Central memory CD8-positive, alpha-beta T cell (primary cell): ENCODE measurements around the gene MTRF1L.
"Not testable (repeated sequence)": the region's sequence is repeated elsewhere in the genome, so short reads cannot be mapped to it uniquely, and the experiment has no call there.

Experiments
- ATAC-seq: fragments of 150-1000 bp; cut with Tn5 transposase; replicated peaks from 2 replicates; pipeline ENCODE4 v1.10.0; 2022; ENCODE audit warnings: mild to moderate bottlenecking, moderate FRiP score, moderate number of reproducible peaks; ENCODE audit not compliant: poor library complexity, severe bottlenecking; ENCODE audit errors: extremely low read depth
- DNase-seq, 2 donors: peaks; one replicate each; pipeline ENCODE4 v3.0.0; 2021; ENCODE audit warnings: low spot score in 2 of 2
- H3K27ac Mint-ChIP-seq: one replicate; pipeline ENCODE4 v1.8.0; 2022; ENCODE audit warnings: low read depth, mild to moderate bottlenecking, moderate library complexity, mixed read lengths
- H3K27me3 Mint-ChIP-seq: one replicate; pipeline ENCODE4 v1.8.0; 2022; ENCODE audit warnings: mixed read lengths
- H3K36me3 Mint-ChIP-seq: one replicate; pipeline ENCODE4 v1.8.0; 2022; ENCODE audit warnings: mild to moderate bottlenecking, moderate library complexity, mixed read lengths; ENCODE audit not compliant: insufficient read depth
- H3K4me1 Mint-ChIP-seq: one replicate; pipeline ENCODE4 v1.8.0; 2022; ENCODE audit warnings: mixed read lengths
- H3K4me3 Mint-ChIP-seq: one replicate; pipeline ENCODE4 v1.8.0; 2022; ENCODE audit warnings: mild to moderate bottlenecking, moderate library complexity, mixed read lengths
- H3K9me3 Mint-ChIP-seq: one replicate; pipeline ENCODE4 v1.8.0; 2022; ENCODE audit warnings: mixed read lengths

The MTRF1L gene

DNA sequence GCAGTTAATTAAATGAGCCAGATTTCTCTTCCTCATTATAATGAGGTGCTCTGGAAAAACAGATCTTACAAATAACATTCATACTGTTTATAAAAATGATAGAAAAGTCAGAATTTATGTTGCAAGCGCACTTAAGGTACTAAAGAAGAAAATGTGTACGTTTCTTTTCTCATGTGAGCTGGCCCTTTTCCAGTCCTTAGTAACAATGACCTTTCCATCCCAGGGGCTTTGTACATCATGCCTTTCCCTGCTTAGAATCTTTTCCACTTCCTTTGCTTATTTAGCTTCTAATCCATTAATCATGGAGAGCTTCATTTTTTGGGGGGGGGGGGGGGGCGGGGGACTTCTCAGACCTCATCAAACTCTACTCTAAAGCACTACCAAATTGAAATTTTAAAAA is 24.5 kb downstream of the MTRF1L start:
- H3K4me3 Mint-ChIP-seq: no peak overlapping the region
- no peak overlapping the region for H3K27ac Mint-ChIP-seq
- peaks cover 16% of the 10 kb centered on the region for H3K36me3 Mint-ChIP-seq
- H3K4me1 Mint-ChIP-seq: peaks cover 39% of the 10 kb centered on the region
- no peaks in the 10 kb centered on the region for H3K27me3 Mint-ChIP-seq
- DNase-seq: no peak
- no peak for ATAC-seq
- no peaks in the 10 kb centered on the region for H3K9me3 Mint-ChIP-seq

DNA sequence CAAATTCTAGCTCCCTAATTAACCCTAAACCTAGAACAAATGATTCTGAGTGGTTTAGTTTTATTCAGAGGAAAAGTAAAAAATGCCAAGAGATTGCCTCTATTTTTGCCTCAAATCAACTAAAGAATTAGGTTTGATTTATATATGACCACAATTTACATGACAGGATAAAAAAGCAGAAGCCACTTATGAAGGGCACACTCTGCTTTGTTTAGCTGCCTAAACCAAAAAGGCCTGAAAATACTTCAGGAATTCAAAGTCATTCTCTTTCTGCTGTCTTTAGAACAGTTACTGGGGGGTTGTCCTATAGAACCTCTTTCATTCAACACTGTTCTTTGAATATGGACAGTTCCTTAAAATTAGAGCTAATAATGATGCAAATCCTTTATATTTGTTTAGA is 25.0 kb downstream of the MTRF1L start:
- no peaks in the 10 kb centered on the region for H3K27me3 Mint-ChIP-seq
- H3K4me1 Mint-ChIP-seq: peaks cover 39% of the 10 kb centered on the region
- ATAC-seq (no peak), DNase-seq (no peak)
- H3K27ac Mint-ChIP-seq: no peak overlapping the region
- peaks cover 18% of the 10 kb centered on the region for H3K36me3 Mint-ChIP-seq
- H3K9me3 Mint-ChIP-seq: no peaks in the 10 kb centered on the region
- H3K4me3 Mint-ChIP-seq: no peak overlapping the region

- H3K27me3 Mint-ChIP-seq: no peaks in the 10 kb centered on the region
- peak overlapping the region; percentile 25 for H3K27ac Mint-ChIP-seq
- DNase-seq: no peak
- no peak for ATAC-seq
- H3K9me3 Mint-ChIP-seq: no peaks in the 10 kb centered on the region
- H3K36me3 Mint-ChIP-seq: peaks cover 17% of the 10 kb centered on the region
- H3K4me3 Mint-ChIP-seq: no peak overlapping the region
- H3K4me1 Mint-ChIP-seq: peaks cover 39% of the 10 kb centered on the region
Observed at GRCh38 chr6:152976749-152977148, 25.8 kb downstream of the MTRF1L start.

DNA sequence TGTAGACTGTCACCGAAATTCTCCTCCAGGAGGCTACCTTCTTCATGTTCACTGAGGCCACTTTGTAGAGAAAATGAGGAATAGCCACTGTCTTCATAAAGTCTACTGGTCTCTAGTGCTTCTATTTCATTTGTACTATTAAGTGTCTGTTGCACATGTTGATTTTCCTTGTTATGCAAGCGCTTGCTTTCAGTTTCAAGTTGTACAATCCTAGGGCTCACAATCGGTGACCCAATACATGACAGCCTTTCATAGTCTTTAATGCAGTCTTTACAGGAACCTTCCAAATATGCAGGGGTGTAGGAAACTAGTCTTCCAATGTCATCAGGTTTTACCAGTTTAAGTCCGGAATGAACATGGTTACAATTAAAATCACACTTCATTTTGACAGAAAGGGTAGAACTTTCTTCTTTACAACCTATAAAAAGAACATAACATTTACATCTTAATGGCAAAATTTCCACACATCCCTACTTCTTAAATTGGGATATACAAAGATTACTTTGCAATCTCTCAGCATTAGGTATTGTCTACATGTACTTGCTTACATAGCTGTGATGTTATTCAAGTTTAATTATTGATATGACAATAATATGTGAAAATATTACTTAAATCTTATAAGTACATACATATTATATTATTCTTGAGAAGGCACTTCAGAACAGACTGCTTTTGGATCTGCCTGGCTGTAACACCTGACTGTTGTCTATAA is 27.1 kb downstream of the MTRF1L start:
- Mint-ChIP-seq H3K4me1 (peaks cover 29% of the 10 kb centered on the region), H3K27me3 (no peaks in the 10 kb centered on the region), H3K4me3 (peak overlapping the region; percentile 77), H3K9me3 (no peaks in the 10 kb centered on the region), H3K36me3 (peaks cover 25% of the 10 kb centered on the region), H3K27ac (peak overlapping the region; percentile 85)
- ATAC-seq: peak; percentile 84
- no peak for DNase-seq

GRCh38 chr6:152973916-152974315 is 28.6 kb downstream of the MTRF1L start:
- Mint-ChIP-seq H3K27me3 (no peaks in the 10 kb centered on the region), H3K4me3 (no peak overlapping the region), H3K4me1 (peaks cover 24% of the 10 kb centered on the region), H3K27ac (no peak overlapping the region), H3K36me3 (peaks cover 30% of the 10 kb centered on the region), H3K9me3 (peaks cover 7% of the 10 kb centered on the region)
- ATAC-seq: no peak
- DNase-seq: no peak

GRCh38 chr6:152969688-152970418 is 32.7 kb downstream of the MTRF1L start:
- ATAC-seq: no peak
- Mint-ChIP-seq H3K36me3 (peaks cover 21% of the 10 kb centered on the region), H3K27me3 (no peaks in the 10 kb centered on the region), H3K9me3 (peaks cover 20% of the 10 kb centered on the region), H3K4me3 (no peak overlapping the region), H3K27ac (no peak overlapping the region), H3K4me1 (peaks cover 1% of the 10 kb centered on the region)
- DNase-seq: no peak

DNA sequence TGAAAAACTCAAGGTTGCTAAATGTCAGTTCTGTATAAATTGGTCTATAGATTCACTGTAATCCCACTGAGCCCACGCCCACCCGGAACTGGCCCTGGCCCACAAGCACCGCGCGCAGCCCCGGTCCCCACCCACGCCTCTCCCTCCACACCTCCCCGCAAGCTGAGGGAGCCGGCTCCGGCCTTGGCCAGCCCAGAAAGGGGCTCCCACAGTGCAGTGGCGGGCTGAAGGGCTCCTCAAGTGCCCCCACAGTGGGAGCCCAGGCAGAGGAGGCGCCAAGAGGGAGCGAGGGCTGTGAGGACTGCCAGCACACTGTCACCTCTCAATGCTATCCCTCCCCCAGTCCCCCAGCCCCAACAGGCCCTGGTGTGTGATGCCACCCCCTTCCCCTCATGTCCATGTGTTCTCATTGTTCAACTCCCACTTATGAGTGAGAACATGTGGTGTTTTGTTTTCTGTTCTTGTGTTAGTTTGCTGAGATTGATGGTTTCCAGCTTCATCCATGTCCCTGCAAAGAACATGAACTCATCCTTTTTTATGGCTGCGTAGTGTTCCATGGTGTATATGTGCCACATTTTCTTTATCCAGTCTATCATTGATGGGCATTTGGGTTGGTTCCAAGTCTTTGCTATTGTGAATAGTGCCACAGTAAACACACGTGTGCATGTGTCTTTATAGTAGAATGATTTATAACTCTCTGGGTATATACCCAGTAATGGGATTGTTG is 36.2 kb downstream of the MTRF1L start:
- H3K27me3 Mint-ChIP-seq, DNase-seq, H3K27ac Mint-ChIP-seq, ATAC-seq, H3K4me3 Mint-ChIP-seq, H3K4me1 Mint-ChIP-seq: not testable (repeated sequence)
- Mint-ChIP-seq H3K36me3 (peaks cover 10% of the 10 kb centered on the region), H3K9me3 (peaks cover 20% of the 10 kb centered on the region)

DNA sequence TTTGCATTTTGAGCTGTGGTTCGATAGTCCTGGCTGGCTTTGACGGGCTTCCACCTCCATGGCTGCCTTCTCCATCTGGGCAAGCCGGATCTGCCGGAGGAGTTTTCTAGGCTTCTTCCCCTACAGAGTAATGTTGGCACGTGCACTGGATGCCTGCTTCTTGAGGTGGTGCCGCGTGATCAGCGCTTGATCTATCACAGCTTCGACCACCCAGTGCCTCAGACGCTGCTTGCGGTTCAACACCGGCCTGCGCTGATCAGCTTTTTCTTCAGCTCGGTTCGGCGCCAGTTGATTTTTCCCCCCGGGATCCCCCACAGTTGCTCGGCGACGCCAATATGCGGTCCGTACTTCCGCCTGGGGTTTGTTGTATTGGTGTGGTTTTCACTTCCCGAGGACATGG is 43.2 kb downstream of the MTRF1L start:
- H3K9me3 Mint-ChIP-seq: no peaks in the 10 kb centered on the region
- H3K4me3 Mint-ChIP-seq: no peak overlapping the region
- ATAC-seq (no peak), DNase-seq (no peak)
- peaks cover 47% of the 10 kb centered on the region for H3K27me3 Mint-ChIP-seq
- no peak overlapping the region for H3K27ac Mint-ChIP-seq
- no peaks in the 10 kb centered on the region for H3K36me3 Mint-ChIP-seq
- no peaks in the 10 kb centered on the region for H3K4me1 Mint-ChIP-seq

- no peaks in the 10 kb centered on the region for H3K9me3 Mint-ChIP-seq
- H3K36me3 Mint-ChIP-seq: no peaks in the 10 kb centered on the region
- no peak for DNase-seq
- no peak overlapping the region for H3K4me3 Mint-ChIP-seq
- H3K4me1 Mint-ChIP-seq: no peaks in the 10 kb centered on the region
- ATAC-seq: no peak
- H3K27ac Mint-ChIP-seq: no peak overlapping the region
- H3K27me3 Mint-ChIP-seq: peaks cover 55% of the 10 kb centered on the region
Observed at GRCh38 chr6:152957796-152958195, 44.7 kb downstream of the MTRF1L start.

GRCh38 chr6:152954443-152954842 is 48.1 kb downstream of the MTRF1L start:
- Mint-ChIP-seq H3K27me3 (peaks cover 78% of the 10 kb centered on the region), H3K36me3 (no peaks in the 10 kb centered on the region), H3K9me3 (no peaks in the 10 kb centered on the region), H3K4me3 (no peak overlapping the region), H3K27ac (no peak overlapping the region), H3K4me1 (no peaks in the 10 kb centered on the region)
- ATAC-seq (no peak), DNase-seq (no peak)

GRCh38 chr6:152952866-152953509 is 49.5 kb downstream of the MTRF1L start:
- no peak for DNase-seq
- H3K27ac Mint-ChIP-seq: no peak overlapping the region
- peaks cover 78% of the 10 kb centered on the region for H3K27me3 Mint-ChIP-seq
- no peak for ATAC-seq
- H3K4me3 Mint-ChIP-seq: no peak overlapping the region
- no peaks in the 10 kb centered on the region for H3K36me3 Mint-ChIP-seq
- no peaks in the 10 kb centered on the region for H3K9me3 Mint-ChIP-seq
- peaks cover 6% of the 10 kb centered on the region for H3K4me1 Mint-ChIP-seq

- ATAC-seq (no peak), DNase-seq (no peak)
- Mint-ChIP-seq H3K27ac (no peak overlapping the region), H3K36me3 (no peaks in the 10 kb centered on the region), H3K9me3 (no peaks in the 10 kb centered on the region), H3K4me1 (peaks cover 8% of the 10 kb centered on the region), H3K27me3 (peaks cover 79% of the 10 kb centered on the region), H3K4me3 (no peak overlapping the region)
Observed at GRCh38 chr6:152952045-152952444, 50.5 kb downstream of the MTRF1L start.
